B cell (primary cell): ENCODE results near the gene GNG2. TPM values are rescaled to one million over a fixed set of nuclear protein-coding genes. Genes with fewer than 3 reads are reported as not detected.

Experiments
- ATAC-seq: fragments of 200-7000 bp; cut with Tn5 transposase; one replicate; pipeline ENCODE4 v1.10.0; 2021; ENCODE audit warnings: low read depth, mild to moderate bottlenecking, moderate number of reproducible peaks, moderate library complexity
- CTCF ChIA-PET: fragments of 350-600 bp; sonication (Branson Sonifier 250); formaldehyde crosslinking; loops from one replicate; lab custom pipeline; 2021; ENCODE audit warnings: antibody characterized with exemption, inconsistent platforms; lab: Charles Lee
- POLR2A ChIA-PET: fragments of 350-600 bp; sonication (Branson Sonifier 250); formaldehyde crosslinking; loops from one replicate; lab custom pipeline; 2021; ENCODE audit warnings: antibody characterized with exemption; lab: Charles Lee
- DNase-seq: peaks from one replicate; pipeline ENCODE4 v3.0.0; 2013
- H2AFZ ChIP-seq: 2 replicates; pipeline ENCODE4 v1.6.1; 2012; ENCODE audit warnings: mild to moderate bottlenecking, low read depth, low read length; ENCODE audit not compliant: insufficient read depth, poor library complexity, severe bottlenecking
- H3K27ac ChIP-seq, 2 donors: 1 replicate in 1 of 2; 2 replicates in 1 of 2; pipeline ENCODE4 v1.5.1; 2012 to 2013; ENCODE audit warnings: low read length in 2 of 2, mild to moderate bottlenecking in 2 of 2, moderate library complexity in 1 of 2
- H3K27me3 ChIP-seq, 4 experiments: fragments of 200-600 bp in 1 of 4; sonication (generic) in 1 of 4; replicated peaks in 1 of 4; 1 replicate in 2 of 4; 2 replicates in 2 of 4; pipeline versions ENCODE4 v1.6.1 to v1.7.0; 2013 to 2016; ENCODE audit warnings: low read length in 3 of 4, mild to moderate bottlenecking in 2 of 4, mixed read lengths in 1 of 4, moderate library complexity in 1 of 4; ENCODE audit not compliant: insufficient read depth in 4 of 4, control insufficient read depth in 3 of 4; ENCODE audit errors: control extremely low read depth in 1 of 4
- H3K36me3 ChIP-seq, 2 experiments: replicated peaks in 1 of 2; 1 replicate in 1 of 2; 2 replicates in 1 of 2; pipeline versions ENCODE4 v1.6.1 to v1.7.1; 2013; ENCODE audit warnings: low read length in 1 of 2; ENCODE audit not compliant: insufficient read depth in 2 of 2, control insufficient read depth in 1 of 2; ENCODE audit errors: control extremely low read depth in 1 of 2, extremely low read depth in 1 of 2
- H3K4me1 ChIP-seq, 2 donors: fragments of 200-600 bp in 1 of 2; sonication (generic) in 1 of 2; 1 replicate in 1 of 2; 2 replicates in 1 of 2; pipeline versions ENCODE4 v1.5.1 to v1.6.1; 2013 to 2017; ENCODE audit warnings: low read length in 2 of 2; ENCODE audit not compliant: control insufficient read depth in 2 of 2, insufficient read depth in 2 of 2
- H3K4me2 ChIP-seq: replicated peaks from 2 replicates; pipeline ENCODE3; 2012; ENCODE audit warnings: mild to moderate bottlenecking, low read depth, low read length; ENCODE audit not compliant: poor library complexity, severe bottlenecking
- H3K4me3 ChIP-seq, 5 experiments: fragments of 200-600 bp in 1 of 5; sonication (generic) in 1 of 5; 1 replicate in 3 of 5; 2 replicates in 2 of 5; pipeline versions ENCODE4 v1.5.1 to v1.7.0; 2011 to 2016; ENCODE audit warnings: low read length in 4 of 5, mild to moderate bottlenecking in 4 of 5, low read depth in 2 of 5, control low read depth in 1 of 5, moderate library complexity in 1 of 5; ENCODE audit not compliant: insufficient read depth in 1 of 5; ENCODE audit errors: control extremely low read depth in 1 of 5, extremely low read depth in 1 of 5
- H3K79me2 ChIP-seq: fragments of 200-600 bp; sonication (generic); one replicate; pipeline ENCODE4 v1.6.0; 2016; ENCODE audit warnings: low read length; ENCODE audit not compliant: control insufficient read depth, insufficient read depth
- H3K9ac ChIP-seq: fragments of 200-600 bp; sonication (generic); 2 replicates; pipeline ENCODE4 v1.6.1; 2017; ENCODE audit warnings: mild to moderate bottlenecking, low read length, moderate library complexity
- H3K9me3 ChIP-seq, 3 donors: one replicate each; pipeline versions ENCODE4 v1.6.1 to v1.7.1; 2013; ENCODE audit warnings: low read length in 2 of 3; ENCODE audit not compliant: control insufficient read depth in 2 of 3, insufficient read depth in 1 of 3; ENCODE audit errors: control extremely low read depth in 1 of 3
- H4K20me1 ChIP-seq: 2 replicates; pipeline ENCODE4 v1.6.0; 2012; ENCODE audit warnings: mild to moderate bottlenecking, low read length; ENCODE audit not compliant: insufficient read depth, control insufficient read depth, poor library complexity, severe bottlenecking
- H3K27ac Mint-ChIP-seq: one replicate; pipeline ENCODE4 v1.8.0; 2021; ENCODE audit warnings: mixed read lengths
- H3K27me3 Mint-ChIP-seq: one replicate; pipeline ENCODE4 v1.8.0; 2021; ENCODE audit warnings: mixed read lengths
- H3K4me1 Mint-ChIP-seq: one replicate; pipeline ENCODE4 v1.8.0; 2021; ENCODE audit warnings: mixed read lengths
- H3K4me3 Mint-ChIP-seq: one replicate; pipeline ENCODE4 v1.8.0; 2021; ENCODE audit warnings: mixed read lengths
- H3K9me3 Mint-ChIP-seq: one replicate; pipeline ENCODE4 v1.8.0; 2022; ENCODE audit warnings: mixed read lengths; ENCODE audit not compliant: insufficient read depth
- CTCF ChIP-seq: fragments of 200-600 bp; IDR thresholded peaks from one replicate; pipeline ENCODE4 v1.8.0; 2022; ENCODE audit warnings: antibody characterized with exemption, mild to moderate bottlenecking
- EZH2 ChIP-seq: IDR thresholded peaks from 2 replicates; pipeline ENCODE4 v1.6.1; 2012; ENCODE audit warnings: borderline replicate concordance, low read depth, mild to moderate bottlenecking, moderate library complexity, low read length; ENCODE audit not compliant: insufficient read depth, poor library complexity, severe bottlenecking
- WGBS: methylation state at CpG from one replicate; pipeline ENCODE4 v1.1.5; 2013; ENCODE audit warnings: missing lambda C conversion rate; ENCODE audit not compliant: insufficient coverage; 5-methylcytosine and 5-hydroxymethylcytosine counted together
- intact Hi-C: fragments of 100-400 bp; cut with micrococcal nuclease; formaldehyde crosslinking; loops from one replicate; pipeline ENCODE4 v1.10.0; 2022
- polyA plus RNA-seq: library from polyadenylated mRNA; depleted of rRNA; stranded (reverse); fragments of >200 nt; gene quantifications from 2 replicates; pipeline ENCODE4 v1.2.3, GENCODE V29; 2012
- total RNA-seq, 2 donors: library from RNA; stranded (reverse); fragments of 120-200 nt in 1 of 2; gene quantifications; 1 replicate in 1 of 2; 2 replicates in 1 of 2; pipeline versions ENCODE4 v1.2.3 to v1.2.4, GENCODE V29; 2013 to 2022

GNG2 gene
- total and polyA plus RNA-seq, 2 donors (not counting 1 experiment from before 2014, with no cell fraction given), result 21.9 to 57.6 TPM

GRCh38 chr14:51850651-51851050, 9.8 kb upstream of the GNG2 start:
- no peaks in the 10 kb centered on the region for H3K36me3 ChIP-seq
- peaks cover 55% of the 10 kb centered on the region for H3K4me1 Mint-ChIP-seq
- WGBS, result no CpG with 5 or more reads among the region's 1 CpG
- no peaks in the 10 kb centered on the region for H3K9me3 Mint-ChIP-seq
- no peaks in the 10 kb centered on the region for H3K27me3 ChIP-seq
- H3K4me2 ChIP-seq, result no peak overlapping the region
- H3K4me3 Mint-ChIP-seq, result no peak overlapping the region
- no peak overlapping the region for H3K9ac ChIP-seq
- no peaks in the 10 kb centered on the region for H4K20me1 ChIP-seq
- TF ChIP-seq EZH2 (no peak), CTCF (no peak)
- no peak overlapping the region for H2AFZ ChIP-seq
- H3K27ac Mint-ChIP-seq, result no peak overlapping the region
- CTCF ChIA-PET, result interaction anchor here (0.7 to 0.9 kb wide), 2 partner anchors 10 to 566 kb away, joined by 3 read pairs; partner anchors contain the start of gene GNG2
- H3K9me3 ChIP-seq, result peaks cover 0 to 2% (median 0%) of the 10 kb centered on the region in 3 donors
- no peaks in the 10 kb centered on the region for H3K79me2 ChIP-seq
- no peaks in the 10 kb centered on the region for H3K27me3 Mint-ChIP-seq
- no peak overlapping the region for H3K27ac ChIP-seq
- no peak overlapping the region for H3K4me3 ChIP-seq
- POLR2A ChIA-PET, result no interaction called here
- peaks cover 24 to 32% of the 10 kb centered on the region in 2 donors for H3K4me1 ChIP-seq
- intact Hi-C loops, result no loop called here
- ATAC-seq (no peak), DNase-seq (no peak)

- Histone ChIP-seq H4K20me1 (no peaks in the 10 kb centered on the region), H3K9me3 (peaks cover 0 to 2% (median 0%) of the 10 kb centered on the region in 3 donors), H3K4me3 (no peak overlapping the region), H2AFZ (no peak overlapping the region), H3K27me3 (no peaks in the 10 kb centered on the region), H3K9ac (no peak overlapping the region), H3K79me2 (no peaks in the 10 kb centered on the region), H3K4me2 (no peak overlapping the region), H3K36me3 (no peaks in the 10 kb centered on the region), H3K4me1 (peaks cover 17 to 19% of the 10 kb centered on the region in 2 donors), H3K27ac (no peak overlapping the region)
- ChIA-PET CTCF (interaction anchor here (1.9 kb wide), 1 partner anchor 8 kb away, joined by 5 read pairs; no protein-coding TSS in a partner anchor), POLR2A (no interaction called here)
- no peak for DNase-seq
- TF ChIP-seq CTCF (no peak), EZH2 (no peak)
- Mint-ChIP-seq H3K27ac (no peak overlapping the region), H3K4me3 (no peak overlapping the region), H3K4me1 (peaks cover 49% of the 10 kb centered on the region), H3K9me3 (peaks cover 5% of the 10 kb centered on the region), H3K27me3 (no peaks in the 10 kb centered on the region)
- intact Hi-C loops, result no loop called here
- no CpG with 5 or more reads among the region's 4 CpGs for WGBS
- ATAC-seq, result no peak
Measured at GRCh38 chr14:51852541-51852940, 7.9 kb upstream of the GNG2 start.
